Measurements from ENCODE around the gene MAGI2. TPM values are rescaled to one million over a fixed set of nuclear protein-coding genes. Genes with fewer than 3 reads are reported as not detected.

The MAGI2 gene
- total RNA-seq, 2 experiments from 2014 or later = 0.09 to 0.19 TPM

GRCh38 chr7:79386688-79387422, 66.6 kb downstream of the MAGI2 start:
- no peak for DNase-seq
- Mint-ChIP-seq H3K27ac (no peak overlapping the region), H3K4me1 (no peaks in the 10 kb centered on the region), H3K9me3 (ENCODE audit: low read depth) (peaks cover 9% of the 10 kb centered on the region), H3K27me3 (no peaks in the 10 kb centered on the region), H3K4me3 (no peak overlapping the region), H3K36me3 (no peaks in the 10 kb centered on the region)
- CTCF ChIA-PET = no interaction called here
- ATAC-seq = no peak

GRCh38 chr7:79381921-79382320, 71.5 kb downstream of the MAGI2 start:
- no peaks in the 10 kb centered on the region for H3K36me3 Mint-ChIP-seq
- H3K27me3 Mint-ChIP-seq = no peaks in the 10 kb centered on the region
- no peak overlapping the region for H3K4me3 Mint-ChIP-seq
- CTCF ChIA-PET = no interaction called here
- no peak overlapping the region for H3K27ac Mint-ChIP-seq
- H3K9me3 Mint-ChIP-seq (ENCODE audit: low read depth) = no peaks in the 10 kb centered on the region
- ATAC-seq (no peak), DNase-seq (no peak)
- no peaks in the 10 kb centered on the region for H3K4me1 Mint-ChIP-seq

DNA sequence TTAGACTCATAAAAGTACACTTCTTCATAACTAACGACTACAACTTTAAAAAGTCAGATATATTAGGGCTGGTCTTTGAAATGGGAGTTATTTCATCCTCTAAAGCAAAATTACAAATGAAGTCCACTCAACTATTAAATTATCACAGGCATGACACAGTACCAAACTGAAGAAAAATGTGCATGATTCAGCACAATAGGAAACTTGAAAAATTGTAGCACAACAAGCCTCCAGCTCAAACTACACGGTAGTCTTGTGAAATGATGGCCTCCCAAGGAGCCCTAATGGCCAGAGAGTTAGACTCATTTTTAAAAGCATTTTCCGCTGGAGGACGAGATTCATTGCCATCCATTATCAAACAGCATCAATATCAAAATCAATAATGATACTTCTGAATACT, 76.4 kb downstream of the MAGI2 start:
- no peaks in the 10 kb centered on the region for H3K27me3 Mint-ChIP-seq
- H3K27ac Mint-ChIP-seq = no peak overlapping the region
- ATAC-seq (no peak), DNase-seq (no peak)
- CTCF ChIA-PET = no interaction called here
- H3K4me3 Mint-ChIP-seq = no peak overlapping the region
- H3K9me3 Mint-ChIP-seq (ENCODE audit: low read depth) = peaks cover 2% of the 10 kb centered on the region
- H3K36me3 Mint-ChIP-seq = no peaks in the 10 kb centered on the region
- no peaks in the 10 kb centered on the region for H3K4me1 Mint-ChIP-seq

GRCh38 chr7:79376299-79377025, 77.0 kb downstream of the MAGI2 start:
- no peaks in the 10 kb centered on the region for H3K4me1 Mint-ChIP-seq
- CTCF ChIA-PET = no interaction called here
- H3K4me3 Mint-ChIP-seq = no peak overlapping the region
- no peaks in the 10 kb centered on the region for H3K27me3 Mint-ChIP-seq
- no peak overlapping the region for H3K27ac Mint-ChIP-seq
- peaks cover 2% of the 10 kb centered on the region for H3K9me3 Mint-ChIP-seq (ENCODE audit: low read depth)
- H3K36me3 Mint-ChIP-seq = no peaks in the 10 kb centered on the region
- DNase-seq = no peak
- no peak for ATAC-seq

GRCh38 chr7:79361214-79361613, 92.3 kb downstream of the MAGI2 start:
- no peaks in the 10 kb centered on the region for H3K4me1 Mint-ChIP-seq
- H3K4me3 Mint-ChIP-seq = no peak overlapping the region
- no peaks in the 10 kb centered on the region for H3K36me3 Mint-ChIP-seq
- no peak for ATAC-seq
- H3K27me3 Mint-ChIP-seq = no peaks in the 10 kb centered on the region
- DNase-seq = no peak
- CTCF ChIA-PET = no interaction called here
- H3K9me3 Mint-ChIP-seq (ENCODE audit: low read depth) = no peaks in the 10 kb centered on the region
- no peak overlapping the region for H3K27ac Mint-ChIP-seq

- H3K4me3 Mint-ChIP-seq = no peak overlapping the region
- H3K4me1 Mint-ChIP-seq = no peaks in the 10 kb centered on the region
- no peaks in the 10 kb centered on the region for H3K36me3 Mint-ChIP-seq
- H3K27me3 Mint-ChIP-seq = no peaks in the 10 kb centered on the region
- CTCF ChIA-PET = no interaction called here
- ATAC-seq = no peak
- H3K9me3 Mint-ChIP-seq (ENCODE audit: low read depth) = peaks cover 3% of the 10 kb centered on the region
- DNase-seq = no peak
- no peak overlapping the region for H3K27ac Mint-ChIP-seq
Observed at GRCh38 chr7:79359827-79360226, 93.6 kb downstream of the MAGI2 start.

- DNase-seq (no peak), ATAC-seq (no peak)
- H3K4me3 Mint-ChIP-seq = no peak overlapping the region
- H3K27me3 Mint-ChIP-seq = no peaks in the 10 kb centered on the region
- no peak overlapping the region for H3K27ac Mint-ChIP-seq
- H3K4me1 Mint-ChIP-seq = no peaks in the 10 kb centered on the region
- H3K9me3 Mint-ChIP-seq (ENCODE audit: low read depth) = peaks cover 4% of the 10 kb centered on the region
- CTCF ChIA-PET = no interaction called here
- no peaks in the 10 kb centered on the region for H3K36me3 Mint-ChIP-seq
Observed at GRCh38 chr7:79357101-79357500, 96.4 kb downstream of the MAGI2 start.

GRCh38 chr7:79353720-79354468, 99.6 kb downstream of the MAGI2 start:
- H3K4me3 Mint-ChIP-seq = no peak overlapping the region
- H3K9me3 Mint-ChIP-seq (ENCODE audit: low read depth) = peaks cover 4% of the 10 kb centered on the region
- no peak overlapping the region for H3K27ac Mint-ChIP-seq
- no peaks in the 10 kb centered on the region for H3K36me3 Mint-ChIP-seq
- H3K27me3 Mint-ChIP-seq = no peaks in the 10 kb centered on the region
- ATAC-seq (no peak), DNase-seq (no peak)
- H3K4me1 Mint-ChIP-seq = no peaks in the 10 kb centered on the region
- CTCF ChIA-PET = no interaction called here

DNA sequence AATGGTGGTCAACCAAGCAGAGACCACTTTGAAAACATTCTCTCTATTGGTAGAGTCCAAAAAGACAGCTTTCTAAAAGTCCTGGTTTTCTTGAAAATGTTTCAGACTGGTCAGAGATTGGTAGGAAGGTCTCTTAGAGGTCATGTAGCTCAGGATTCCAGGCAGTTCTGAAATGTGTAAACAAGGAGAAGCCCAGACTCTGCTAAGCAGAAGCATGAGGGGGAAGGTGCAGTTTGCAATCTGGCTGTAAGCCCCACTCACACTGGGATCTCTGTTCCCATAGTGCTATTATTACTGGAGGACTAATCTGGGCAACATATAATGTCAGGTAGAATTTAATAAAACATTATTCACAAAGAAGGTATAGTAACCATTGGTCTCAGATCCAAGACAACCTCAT, 101.1 kb downstream of the MAGI2 start:
- CTCF ChIA-PET = no interaction called here
- ATAC-seq = no peak
- H3K4me1 Mint-ChIP-seq = no peaks in the 10 kb centered on the region
- H3K27me3 Mint-ChIP-seq = no peaks in the 10 kb centered on the region
- H3K4me3 Mint-ChIP-seq = no peak overlapping the region
- H3K9me3 Mint-ChIP-seq (ENCODE audit: low read depth) = peaks cover 4% of the 10 kb centered on the region
- no peak overlapping the region for H3K27ac Mint-ChIP-seq
- DNase-seq = no peak
- H3K36me3 Mint-ChIP-seq = no peaks in the 10 kb centered on the region

DNA sequence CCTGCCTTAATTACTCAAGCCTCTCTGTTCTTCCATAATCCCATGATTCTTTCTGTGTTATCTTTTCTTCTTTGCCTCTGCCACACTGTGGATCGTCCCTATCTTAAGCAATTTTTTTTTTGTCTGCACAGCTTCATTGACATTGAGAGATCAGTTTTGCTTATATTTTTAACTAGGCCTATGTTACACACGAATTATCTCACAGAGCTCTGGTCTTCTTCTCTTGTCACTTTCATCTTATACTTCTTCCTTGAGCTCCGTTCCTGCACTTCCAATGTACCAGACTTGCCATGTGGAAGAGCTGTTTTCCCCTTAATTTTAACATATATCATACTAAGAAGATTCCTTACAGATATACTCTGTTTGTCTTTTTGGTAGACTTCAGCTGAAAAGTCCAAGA, 106.1 kb downstream of the MAGI2 start:
- DNase-seq (no peak), ATAC-seq (no peak)
- CTCF ChIA-PET = no interaction called here
- no peaks in the 10 kb centered on the region for H3K4me1 Mint-ChIP-seq
- no peaks in the 10 kb centered on the region for H3K27me3 Mint-ChIP-seq
- no peak overlapping the region for H3K4me3 Mint-ChIP-seq
- H3K27ac Mint-ChIP-seq = no peak overlapping the region
- H3K9me3 Mint-ChIP-seq (ENCODE audit: low read depth) = no peaks in the 10 kb centered on the region
- no peaks in the 10 kb centered on the region for H3K36me3 Mint-ChIP-seq

- ATAC-seq (no peak), DNase-seq (no peak)
- Mint-ChIP-seq H3K36me3 (no peaks in the 10 kb centered on the region), H3K4me3 (no peak overlapping the region), H3K4me1 (no peaks in the 10 kb centered on the region), H3K27me3 (no peaks in the 10 kb centered on the region), H3K27ac (no peak overlapping the region), H3K9me3 (ENCODE audit: low read depth) (no peaks in the 10 kb centered on the region)
- CTCF ChIA-PET = no interaction called here
Observed at GRCh38 chr7:79341902-79342301, 111.6 kb downstream of the MAGI2 start.

- Mint-ChIP-seq H3K27ac (no peak overlapping the region), H3K4me3 (no peak overlapping the region), H3K4me1 (no peaks in the 10 kb centered on the region), H3K9me3 (ENCODE audit: low read depth) (no peaks in the 10 kb centered on the region), H3K27me3 (no peaks in the 10 kb centered on the region), H3K36me3 (no peaks in the 10 kb centered on the region)
- no peak for DNase-seq
- ATAC-seq = no peak
- CTCF ChIA-PET = no interaction called here
Observed at GRCh38 chr7:79340212-79340611, 113.3 kb downstream of the MAGI2 start.

DNA sequence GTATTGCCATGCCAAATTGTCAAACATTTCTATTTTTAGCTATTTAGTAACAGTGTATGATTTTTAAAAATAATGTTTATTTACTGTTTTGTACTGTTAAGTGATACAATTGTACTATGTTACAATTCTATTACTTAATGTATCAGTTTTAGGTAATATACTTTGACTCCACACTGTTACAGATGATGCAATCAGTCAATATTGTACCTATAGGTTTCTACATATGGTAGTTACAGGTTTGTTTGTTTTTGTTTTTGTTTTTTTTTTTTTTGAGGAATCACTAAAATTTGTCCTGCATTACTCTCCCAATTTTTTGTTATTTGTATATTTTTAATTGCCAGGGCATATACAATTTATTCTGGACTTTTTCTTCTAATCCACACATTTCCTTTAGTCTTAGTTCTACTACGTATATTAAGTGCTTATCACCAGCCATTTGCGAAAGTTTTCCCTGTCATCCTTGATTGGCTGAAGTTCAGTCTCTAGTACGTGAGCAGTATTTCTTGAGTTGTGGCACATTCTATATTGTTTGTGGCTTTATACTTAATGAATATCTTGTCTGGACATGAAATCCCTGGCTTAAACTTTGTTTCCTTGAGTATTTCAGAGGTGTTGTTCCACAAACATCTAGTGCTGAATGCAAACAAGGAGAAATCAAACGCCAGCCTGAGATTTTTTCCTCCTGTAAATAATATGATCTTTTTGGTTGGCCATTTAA, 114.1 kb downstream of the MAGI2 start:
- ATAC-seq (no peak), DNase-seq (no peak)
- H3K36me3 Mint-ChIP-seq = no peaks in the 10 kb centered on the region
- H3K27me3 Mint-ChIP-seq = no peaks in the 10 kb centered on the region
- CTCF ChIA-PET = no interaction called here
- H3K27ac Mint-ChIP-seq = no peak overlapping the region
- no peaks in the 10 kb centered on the region for H3K4me1 Mint-ChIP-seq
- no peak overlapping the region for H3K4me3 Mint-ChIP-seq
- H3K9me3 Mint-ChIP-seq (ENCODE audit: low read depth) = no peaks in the 10 kb centered on the region

Measured in activated CD8-positive, alpha-beta memory T cell treated with anti-CD3 and anti-CD28 coated beads, Interleukin-2, amount 10 ng/mL, durations not matched to agents 7 days and 5 days (primary cell).